ENCODE results near the gene CCDC88C. TPM values are rescaled to one million over a fixed set of nuclear protein-coding genes. Genes with fewer than 3 reads are reported as not detected.

CCDC88C gene
- total RNA-seq, 1 donor from 2014 or later: 17.8 TPM

GRCh38 chr14:91299121-91300115 is 118.2 kb downstream of the CCDC88C start:
- Histone ChIP-seq H3K36me3 (no peaks in the 10 kb centered on the region), H2AFZ (replicated peaks) (no peak overlapping the region), H3K79me2 (ENCODE audit: low read depth) (no peaks in the 10 kb centered on the region), H3K4me1 (peaks cover 6% of the 10 kb centered on the region), H3K9ac (no peak overlapping the region), H3K27me3 (no peaks in the 10 kb centered on the region), H3F3A (ENCODE audit: low read depth) (peaks cover 10% of the 10 kb centered on the region), H4K20me1 (ENCODE audit: low read depth) (no peaks in the 10 kb centered on the region), H3K4me3 (no peak overlapping the region), H3K27ac (no peak overlapping the region), H3K9me3 (ENCODE audit: low read depth) (no peaks in the 10 kb centered on the region), H3K4me2 (no peak overlapping the region)
- H3K9me3 Mint-ChIP-seq: no peaks in the 10 kb centered on the region
- no peak overlapping the region for H3K4me3 Mint-ChIP-seq
- no peak for DNase-seq (ENCODE audit: low spot score)
- TF ChIP-seq EZH2phosphoT487 (IDR thresholded peaks at IDR 0.05) (no peak), EZH2 (IDR thresholded peaks at IDR 0.05) (no peak), CTCF (IDR thresholded peaks at IDR 0.05) (no peak)
- H3K27ac Mint-ChIP-seq: no peak overlapping the region
- H3K27me3 Mint-ChIP-seq (ENCODE audit: insufficient read depth, low read depth): no peaks in the 10 kb centered on the region
- no peaks in the 10 kb centered on the region for H3K4me1 Mint-ChIP-seq
- peaks cover 26% of the 10 kb centered on the region for H3K36me3 Mint-ChIP-seq

GRCh38 chr14:91298576-91298975 is 119.0 kb downstream of the CCDC88C start:
- Histone ChIP-seq H3K27ac (no peak overlapping the region), H3K4me1 (peaks cover under 1% of the 10 kb centered on the region), H3K9me3 (ENCODE audit: low read depth) (no peaks in the 10 kb centered on the region), H2AFZ (replicated peaks) (no peak overlapping the region), H3K4me3 (no peak overlapping the region), H3F3A (ENCODE audit: low read depth) (peaks cover 2% of the 10 kb centered on the region), H3K79me2 (ENCODE audit: low read depth) (no peaks in the 10 kb centered on the region), H3K9ac (no peak overlapping the region), H3K27me3 (no peaks in the 10 kb centered on the region), H4K20me1 (ENCODE audit: low read depth) (no peaks in the 10 kb centered on the region), H3K4me2 (no peak overlapping the region), H3K36me3 (no peaks in the 10 kb centered on the region)
- Mint-ChIP-seq H3K4me1 (no peaks in the 10 kb centered on the region), H3K27me3 (ENCODE audit: insufficient read depth, low read depth) (no peaks in the 10 kb centered on the region), H3K4me3 (no peak overlapping the region), H3K36me3 (peaks cover 31% of the 10 kb centered on the region), H3K27ac (no peak overlapping the region), H3K9me3 (no peaks in the 10 kb centered on the region)
- no peak for DNase-seq (ENCODE audit: low spot score)
- TF ChIP-seq CTCF (IDR thresholded peaks at IDR 0.05): no peak
- TF ChIP-seq EZH2phosphoT487 (IDR thresholded peaks at IDR 0.05): no peak
- no peak for TF ChIP-seq EZH2 (IDR thresholded peaks at IDR 0.05)

- Histone ChIP-seq H3K27me3 (no peaks in the 10 kb centered on the region), H3K79me2 (ENCODE audit: low read depth) (no peaks in the 10 kb centered on the region), H2AFZ (replicated peaks) (no peak overlapping the region), H3K4me1 (no peaks in the 10 kb centered on the region), H3K36me3 (no peaks in the 10 kb centered on the region), H3K9ac (no peak overlapping the region), H3K4me2 (no peak overlapping the region), H3F3A (ENCODE audit: low read depth) (no peaks in the 10 kb centered on the region), H3K4me3 (no peak overlapping the region), H4K20me1 (ENCODE audit: low read depth) (no peaks in the 10 kb centered on the region), H3K27ac (no peak overlapping the region), H3K9me3 (ENCODE audit: low read depth) (no peaks in the 10 kb centered on the region)
- Mint-ChIP-seq H3K27ac (no peak overlapping the region), H3K4me3 (no peak overlapping the region), H3K27me3 (ENCODE audit: insufficient read depth, low read depth) (no peaks in the 10 kb centered on the region), H3K4me1 (no peaks in the 10 kb centered on the region), H3K36me3 (peaks cover 35% of the 10 kb centered on the region), H3K9me3 (no peaks in the 10 kb centered on the region)
- DNase-seq (ENCODE audit: low spot score): no peak
- no peak for TF ChIP-seq EZH2phosphoT487 (IDR thresholded peaks at IDR 0.05)
- no peak for TF ChIP-seq CTCF (IDR thresholded peaks at IDR 0.05)
- TF ChIP-seq EZH2 (IDR thresholded peaks at IDR 0.05): no peak
These were observed 120.4 kb downstream of the CCDC88C start for GRCh38 chr14:91297081-91297711.
